Stimulated activated naive CD4-positive, alpha-beta T cell treated with Interleukin-2 at 50 U/mL for 16 hours (primary cell): ENCODE data around the gene MEP1B.

ENCODE experiments used
- DNase-seq: peaks from one replicate; lab custom pipeline; 2025; lab: John Stamatoyannopoulos, UW

The MEP1B gene

DNA sequence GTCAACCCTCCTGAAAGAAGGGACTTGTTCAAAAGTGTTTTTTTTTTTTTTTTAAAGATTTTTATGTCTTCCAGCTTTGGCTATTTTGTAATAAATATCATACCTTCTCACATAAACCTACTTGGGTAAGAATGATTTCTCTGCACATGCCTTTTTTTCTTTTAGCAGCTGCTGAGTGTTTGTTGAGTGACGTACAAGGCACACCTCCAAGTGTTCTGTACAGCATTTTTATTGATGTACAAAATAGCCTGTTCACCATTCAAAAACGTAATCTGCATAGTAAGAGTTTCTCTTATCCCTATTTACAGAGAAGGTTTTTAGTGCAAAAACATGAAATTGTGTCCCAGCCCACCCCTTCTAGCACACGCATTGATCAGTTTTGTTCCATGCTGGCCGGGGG is 77.6 kb downstream of the MEP1B start:
- DNase-seq, result no peak
